Cardiac muscle cell (in vitro differentiated cells and primary cell): ENCODE data around the gene OSM. TPM values are rescaled to one million over a fixed set of nuclear protein-coding genes. Genes with fewer than 3 reads are reported as not detected.

Source experiments
- DNase-seq, 2 donors: peaks; one replicate each; pipeline versions ENCODE4 v3.0.0 to v3.0.0-alpha.2; 2010 to 2017; ENCODE audit warnings: low read depth in 1 of 2, low spot score in 1 of 2
- H3K27ac ChIP-seq: fragments of 200-600 bp; sonication (generic); 2 replicates; pipeline ENCODE4 v1.5.1; 2016
- H3K27me3 ChIP-seq: fragments of 200-600 bp; sonication (generic); 2 replicates; pipeline ENCODE4 v1.6.0; 2016; ENCODE audit warnings: control low read depth
- H3K36me3 ChIP-seq: fragments of 200-600 bp; sonication (generic); 2 replicates; pipeline ENCODE4 v1.5.1; 2016; ENCODE audit warnings: control low read depth
- H3K4me1 ChIP-seq: fragments of 200-600 bp; sonication (generic); 2 replicates; pipeline ENCODE4 v1.8.1; 2017; ENCODE audit warnings: low read depth, mild to moderate bottlenecking, mixed run types
- H3K4me3 ChIP-seq: fragments of 200-600 bp; sonication (generic); 2 replicates; pipeline ENCODE4 v1.5.1; 2016; ENCODE audit warnings: mild to moderate bottlenecking
- H3K9me3 ChIP-seq: fragments of 200-600 bp; sonication (generic); 2 replicates; pipeline ENCODE4 v1.5.1; 2017; ENCODE audit warnings: low read depth, mild to moderate bottlenecking, control low read depth
- CTCF ChIP-seq: IDR thresholded peaks from 2 replicates; pipeline ENCODE4 v1.5.1; 2012; ENCODE audit warnings: low read depth, mild to moderate bottlenecking, low read length
- polyA plus RNA-seq: library from polyadenylated mRNA; unstranded; fragments of >200 nt; fragmentation: Nextera tagmentation; extraction: Ambion mirVana; gene quantifications from 2 replicates; pipeline ENCODE4 v1.2.1, GENCODE V29; 2016
- total RNA-seq: library from RNA; depleted of rRNA; stranded (reverse); fragments of >200 nt; gene quantifications from 2 replicates; pipeline ENCODE4 v1.2.3, GENCODE V29; 2016

The OSM gene
- total and polyA plus RNA-seq, 2 experiments from 2014 or later, result not detected

- H3K36me3 ChIP-seq, result peaks cover 2% of the 10 kb centered on the region
- no peak overlapping the region for H3K27ac ChIP-seq
- no peak for TF ChIP-seq CTCF
Observed at GRCh38 chr22:30292069-30292970, 25.7 kb upstream of the OSM start.

GRCh38 chr22:30291058-30291892 lies 24.6 kb upstream of the OSM start:
- Histone ChIP-seq H3K4me3 (no peak overlapping the region), H3K27me3 (no peaks in the 10 kb centered on the region), H3K4me1 (peaks cover 13% of the 10 kb centered on the region), H3K27ac (peak overlapping the region; percentile 38), H3K9me3 (no peaks in the 10 kb centered on the region), H3K36me3 (no peaks in the 10 kb centered on the region)
- TF ChIP-seq CTCF, result no peak
- peak; percentile 61 to 86 for DNase-seq

More at GRCh38 chr22:30292069-30292970, 25.7 kb upstream of the OSM start:
- Histone ChIP-seq H3K4me3 (no peak overlapping the region), H3K9me3 (no peaks in the 10 kb centered on the region), H3K27me3 (no peaks in the 10 kb centered on the region), H3K4me1 (peaks cover 13% of the 10 kb centered on the region)
- no peak for DNase-seq

GRCh38 chr22:30290342-30291057 lies 23.8 kb upstream of the OSM start:
- no peak for TF ChIP-seq CTCF
- Histone ChIP-seq H3K36me3 (no peaks in the 10 kb centered on the region), H3K4me1 (peaks cover 13% of the 10 kb centered on the region), H3K4me3 (no peak overlapping the region), H3K27me3 (no peaks in the 10 kb centered on the region), H3K27ac (peak overlapping the region; percentile 38), H3K9me3 (no peaks in the 10 kb centered on the region)
- DNase-seq, result peak; percentile 26 to 87

GRCh38 chr22:30289980-30290313 lies 23.3 kb upstream of the OSM start:
- no peak for TF ChIP-seq CTCF
- H3K36me3 ChIP-seq, result no peaks in the 10 kb centered on the region
- peak overlapping the region; percentile 60 for H3K4me3 ChIP-seq
- no peak for DNase-seq
- H3K4me1 ChIP-seq, result peaks cover 13% of the 10 kb centered on the region
- H3K27me3 ChIP-seq, result no peaks in the 10 kb centered on the region
- H3K27ac ChIP-seq, result no peak overlapping the region
- no peaks in the 10 kb centered on the region for H3K9me3 ChIP-seq

- peak; percentile 99 for DNase-seq
- Histone ChIP-seq H3K27me3 (no peaks in the 10 kb centered on the region), H3K4me1 (peaks cover 13% of the 10 kb centered on the region), H3K4me3 (peak within 1 kb of the TSS; percentile 60), H3K9me3 (no peaks in the 10 kb centered on the region), H3K36me3 (no peaks in the 10 kb centered on the region), H3K27ac (no peak within 1 kb of the TSS)
- TF ChIP-seq CTCF, result no peak
Observed at GRCh38 chr22:30289141-30289979, 22.7 kb upstream of the OSM start, which contains the start of gene CASTOR1. Gene CASTOR1 (minus strand): TSS chr22:30289505. CDS start chr22:30289497, 8 bp downstream.
